Memory B cell (primary cell): ENCODE measurements around the gene PLRG1.

Experiments used
- ATAC-seq: fragments of 150-1000 bp; cut with Tn5 transposase; 2 replicates; pipeline ENCODE4 v1.10.0; 2021; ENCODE audit warnings: low read depth, mild to moderate bottlenecking, moderate library complexity
- DNase-seq, 2 donors: peaks; one replicate each; pipeline ENCODE4 v3.0.0; 2022; ENCODE audit warnings: low spot score in 2 of 2
- H3K27ac Mint-ChIP-seq: one replicate; pipeline ENCODE4 v1.8.0; 2022; ENCODE audit warnings: mild to moderate bottlenecking, moderate library complexity, mixed read lengths
- H3K27me3 Mint-ChIP-seq: one replicate; pipeline ENCODE4 v1.8.0; 2022; ENCODE audit warnings: mixed read lengths
- H3K36me3 Mint-ChIP-seq: one replicate; pipeline ENCODE4 v1.8.0; 2022; ENCODE audit warnings: mild to moderate bottlenecking, mixed read lengths
- H3K4me1 Mint-ChIP-seq: one replicate; pipeline ENCODE4 v1.8.0; 2022; ENCODE audit warnings: mixed read lengths
- H3K4me3 Mint-ChIP-seq: one replicate; pipeline ENCODE4 v1.8.0; 2022; ENCODE audit warnings: mild to moderate bottlenecking, moderate library complexity, mixed read lengths
- H3K9me3 Mint-ChIP-seq: one replicate; pipeline ENCODE4 v1.8.0; 2022; ENCODE audit warnings: mixed read lengths

Gene PLRG1

DNA sequence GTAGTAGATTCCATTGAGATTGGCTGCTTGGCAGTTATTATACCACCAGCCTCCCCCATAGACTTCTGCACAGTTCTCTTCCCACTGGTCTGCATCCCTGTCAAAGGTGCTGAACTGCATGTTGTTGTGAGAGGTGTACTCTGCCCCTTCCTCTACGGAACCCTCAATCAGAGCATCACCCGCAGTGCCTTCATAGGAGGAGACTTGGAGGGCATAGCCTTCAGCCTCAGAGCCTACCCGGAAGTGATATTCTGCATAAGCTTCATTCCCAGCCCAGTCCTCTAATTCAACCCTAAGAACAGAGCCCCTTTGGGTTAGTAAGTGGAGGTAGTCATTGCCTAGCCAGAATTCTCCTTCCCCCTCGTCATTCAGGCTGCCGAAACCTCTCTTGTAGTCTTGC is 34.1 kb upstream of the PLRG1 start:
- no peak for DNase-seq
- H3K4me1 Mint-ChIP-seq = no peaks in the 10 kb centered on the region
- no peak for ATAC-seq
- no peak overlapping the region for H3K27ac Mint-ChIP-seq
- no peaks in the 10 kb centered on the region for H3K36me3 Mint-ChIP-seq
- H3K4me3 Mint-ChIP-seq = no peak overlapping the region
- H3K27me3 Mint-ChIP-seq = peaks cover 5% of the 10 kb centered on the region
- no peaks in the 10 kb centered on the region for H3K9me3 Mint-ChIP-seq

DNA sequence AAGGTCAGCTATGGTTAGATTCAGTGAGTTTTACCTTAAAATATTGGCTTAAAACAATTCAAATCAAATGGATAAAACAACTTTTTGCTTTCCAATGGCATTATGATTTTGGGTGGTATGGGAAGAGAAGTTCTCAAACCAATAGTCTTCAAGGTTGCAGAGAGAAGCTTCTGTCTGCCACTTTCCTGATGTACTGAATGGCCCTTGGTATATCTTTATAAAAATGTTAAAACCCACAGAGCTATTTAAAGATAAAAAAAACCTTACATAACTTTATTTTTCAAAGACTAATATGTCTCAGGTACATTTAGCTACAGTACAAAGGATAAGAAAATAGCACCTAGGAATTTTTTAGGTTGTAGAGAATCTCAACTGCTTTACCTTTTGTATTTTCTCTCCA is 33.5 kb upstream of the PLRG1 start:
- H3K4me3 Mint-ChIP-seq = no peak overlapping the region
- peaks cover 6% of the 10 kb centered on the region for H3K27me3 Mint-ChIP-seq
- H3K27ac Mint-ChIP-seq = no peak overlapping the region
- no peak for ATAC-seq
- DNase-seq = no peak
- H3K36me3 Mint-ChIP-seq = no peaks in the 10 kb centered on the region
- no peaks in the 10 kb centered on the region for H3K9me3 Mint-ChIP-seq
- no peaks in the 10 kb centered on the region for H3K4me1 Mint-ChIP-seq

DNA sequence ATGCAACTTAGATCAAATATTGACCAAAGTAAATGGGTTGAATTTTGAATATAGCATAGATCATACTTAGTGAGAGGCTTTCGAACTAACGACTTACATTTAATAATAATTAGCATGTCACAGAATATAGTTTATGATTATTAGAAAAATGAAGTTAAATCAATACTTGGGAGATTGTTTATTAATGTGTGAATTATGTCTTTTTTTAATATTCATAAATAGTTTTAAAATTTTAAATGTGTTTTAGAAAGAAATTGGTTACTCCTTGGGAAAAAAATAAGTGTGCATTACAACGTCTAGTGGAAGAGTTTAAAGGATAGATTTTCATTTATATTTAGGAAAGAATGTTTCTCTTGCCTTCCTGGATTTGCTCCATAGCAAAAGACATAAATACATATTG is 33.0 kb upstream of the PLRG1 start:
- Mint-ChIP-seq H3K4me1 (no peaks in the 10 kb centered on the region), H3K9me3 (no peaks in the 10 kb centered on the region), H3K4me3 (no peak overlapping the region), H3K36me3 (no peaks in the 10 kb centered on the region), H3K27me3 (peaks cover 6% of the 10 kb centered on the region), H3K27ac (no peak overlapping the region)
- no peak for DNase-seq
- no peak for ATAC-seq

DNA sequence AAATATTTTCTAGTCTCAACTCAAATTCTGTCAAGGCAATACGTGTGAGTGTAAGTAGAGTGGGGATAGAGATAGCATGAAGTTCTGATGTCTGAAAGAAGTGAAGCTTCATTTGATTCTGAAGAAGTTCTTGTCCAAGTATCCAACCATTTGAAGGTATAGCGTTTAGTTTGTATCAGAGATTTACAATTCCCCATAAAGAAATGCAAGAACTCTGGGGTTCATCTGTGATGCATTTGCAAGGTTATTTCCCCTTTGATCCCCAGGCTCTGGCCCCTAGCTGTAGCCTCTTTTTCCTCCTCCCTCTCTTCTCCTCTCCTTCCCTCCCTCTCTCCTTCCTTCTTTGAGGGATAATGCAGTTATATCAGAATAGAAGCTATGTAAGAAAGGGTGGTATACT is 32.5 kb upstream of the PLRG1 start:
- H3K36me3 Mint-ChIP-seq = no peaks in the 10 kb centered on the region
- no peaks in the 10 kb centered on the region for H3K4me1 Mint-ChIP-seq
- no peak for ATAC-seq
- no peak overlapping the region for H3K4me3 Mint-ChIP-seq
- no peak for DNase-seq
- H3K27me3 Mint-ChIP-seq = peaks cover 6% of the 10 kb centered on the region
- no peaks in the 10 kb centered on the region for H3K9me3 Mint-ChIP-seq
- H3K27ac Mint-ChIP-seq = no peak overlapping the region

DNA sequence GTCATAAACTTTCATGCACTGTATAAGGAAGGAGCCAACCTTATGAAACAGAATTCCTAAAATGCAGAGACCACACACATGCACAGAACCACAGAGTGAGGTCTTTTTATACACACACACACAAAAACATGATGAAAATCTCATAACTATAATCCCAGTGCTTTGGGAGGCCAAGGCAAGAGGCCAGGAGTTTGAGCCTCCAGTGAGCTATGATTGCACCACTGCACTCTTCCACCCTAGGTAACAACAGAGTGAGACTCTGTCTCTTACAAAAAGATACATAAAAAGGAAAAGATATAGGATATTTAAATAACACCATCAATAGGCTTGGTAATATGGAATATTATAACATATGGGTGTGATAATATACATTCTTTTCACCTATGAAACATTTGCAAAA is 29.7 kb upstream of the PLRG1 start:
- no peaks in the 10 kb centered on the region for H3K4me1 Mint-ChIP-seq
- peaks cover 3% of the 10 kb centered on the region for H3K27me3 Mint-ChIP-seq
- no peak overlapping the region for H3K27ac Mint-ChIP-seq
- no peaks in the 10 kb centered on the region for H3K36me3 Mint-ChIP-seq
- H3K9me3 Mint-ChIP-seq = no peaks in the 10 kb centered on the region
- no peak overlapping the region for H3K4me3 Mint-ChIP-seq
- DNase-seq (no peak), ATAC-seq (no peak)

DNA sequence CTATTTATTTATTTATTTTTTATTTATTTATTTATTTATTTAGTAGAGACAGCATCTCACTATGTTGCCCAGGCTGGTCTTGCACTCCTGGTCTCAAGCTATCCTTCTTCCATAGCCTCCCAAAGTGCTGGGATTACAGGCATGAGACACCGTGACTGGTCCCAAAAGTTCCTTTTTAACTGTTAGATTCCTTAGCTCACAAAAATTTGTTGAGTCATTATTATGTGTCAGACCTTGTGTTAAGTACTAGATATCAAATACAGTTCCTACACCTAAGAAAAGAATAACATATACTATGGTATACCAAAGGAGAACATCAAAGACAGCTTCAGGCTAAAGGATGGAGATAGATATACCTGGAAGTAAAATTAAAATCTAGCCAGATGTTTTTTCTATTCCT is 28.7 kb upstream of the PLRG1 start:
- Mint-ChIP-seq H3K4me3 (no peak overlapping the region), H3K27me3 (peaks cover 5% of the 10 kb centered on the region), H3K4me1 (no peaks in the 10 kb centered on the region), H3K9me3 (no peaks in the 10 kb centered on the region), H3K36me3 (no peaks in the 10 kb centered on the region), H3K27ac (no peak overlapping the region)
- ATAC-seq (no peak), DNase-seq (no peak)

DNA sequence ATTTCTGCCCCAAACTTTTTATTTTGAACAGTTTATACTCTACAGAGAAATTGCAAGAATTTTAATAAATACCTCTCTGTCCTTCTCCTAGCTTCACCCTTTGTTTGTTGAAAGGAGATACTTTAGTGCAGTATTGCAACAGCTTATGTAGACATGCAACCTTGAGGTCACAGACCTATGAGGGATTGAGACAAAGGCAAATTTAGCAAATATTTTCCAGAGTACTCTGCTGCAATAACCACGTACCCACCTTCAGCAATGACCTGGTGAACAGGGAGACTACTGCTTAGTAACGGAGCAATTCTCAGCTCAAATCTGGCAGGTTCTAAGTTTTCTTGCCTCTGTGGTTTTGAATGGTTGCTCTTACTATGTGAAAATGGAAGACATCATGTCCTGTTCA is 27.1 kb upstream of the PLRG1 start:
- Mint-ChIP-seq H3K27ac (no peak overlapping the region), H3K4me1 (no peaks in the 10 kb centered on the region), H3K9me3 (no peaks in the 10 kb centered on the region), H3K36me3 (no peaks in the 10 kb centered on the region), H3K27me3 (peaks cover 5% of the 10 kb centered on the region), H3K4me3 (no peak overlapping the region)
- DNase-seq = no peak
- no peak for ATAC-seq

DNA sequence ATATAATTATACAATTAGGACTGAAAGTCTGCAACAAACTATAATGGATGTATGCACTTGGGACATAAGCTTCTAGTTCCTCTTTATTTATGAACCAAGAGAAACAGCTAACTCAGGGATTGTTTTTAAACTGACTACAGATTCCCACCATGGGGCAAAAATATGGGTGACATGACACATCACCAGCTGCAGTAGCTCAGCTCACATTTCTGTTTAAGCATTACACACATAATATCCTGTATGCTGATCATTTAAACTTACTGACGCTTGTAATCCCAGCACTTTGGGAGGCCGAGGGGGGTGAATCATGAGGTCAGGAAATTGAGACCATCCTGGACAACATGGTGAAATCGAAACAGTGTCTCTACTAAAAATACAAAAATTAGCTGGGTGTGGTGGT is 24.1 kb upstream of the PLRG1 start:
- no peaks in the 10 kb centered on the region for H3K9me3 Mint-ChIP-seq
- ATAC-seq (no peak), DNase-seq (no peak)
- no peaks in the 10 kb centered on the region for H3K36me3 Mint-ChIP-seq
- peaks cover 11% of the 10 kb centered on the region for H3K27me3 Mint-ChIP-seq
- H3K4me1 Mint-ChIP-seq = no peaks in the 10 kb centered on the region
- no peak overlapping the region for H3K4me3 Mint-ChIP-seq
- no peak overlapping the region for H3K27ac Mint-ChIP-seq

DNA sequence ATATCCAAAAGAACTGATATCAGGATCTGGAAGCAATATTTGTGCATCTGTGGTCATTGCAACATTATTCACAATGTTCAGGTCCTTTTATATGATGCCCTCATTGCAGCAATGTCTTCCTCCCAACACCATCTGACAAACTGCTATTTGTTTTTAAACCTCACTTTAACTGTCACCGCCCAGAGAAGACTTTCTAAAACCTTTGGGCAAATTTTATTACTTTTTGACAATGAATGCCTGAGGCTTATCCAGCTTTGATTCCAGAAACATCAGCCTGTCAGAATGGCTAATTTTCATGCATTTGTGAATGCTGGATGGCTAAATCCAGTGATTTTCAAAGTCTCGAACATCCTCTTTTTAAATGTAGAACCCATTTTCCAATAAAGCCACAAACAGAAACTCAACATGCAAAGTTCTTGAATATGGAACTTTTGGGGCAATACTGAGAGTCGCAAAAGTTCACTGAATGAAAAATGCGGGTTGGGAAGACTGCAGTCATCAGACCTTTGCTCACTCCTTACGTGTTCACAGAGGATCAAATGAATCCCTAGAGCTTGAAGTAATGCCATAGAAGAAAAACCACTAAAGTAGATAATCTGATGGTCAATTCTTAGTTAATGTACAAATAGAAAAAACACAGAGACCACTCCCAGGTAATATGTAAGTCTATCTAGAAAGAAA is 23.1 kb upstream of the PLRG1 start:
- Mint-ChIP-seq H3K36me3 (no peaks in the 10 kb centered on the region), H3K27me3 (peaks cover 9% of the 10 kb centered on the region), H3K27ac (no peak overlapping the region), H3K4me3 (no peak overlapping the region), H3K4me1 (no peaks in the 10 kb centered on the region), H3K9me3 (no peaks in the 10 kb centered on the region)
- DNase-seq (no peak), ATAC-seq (no peak)

DNA sequence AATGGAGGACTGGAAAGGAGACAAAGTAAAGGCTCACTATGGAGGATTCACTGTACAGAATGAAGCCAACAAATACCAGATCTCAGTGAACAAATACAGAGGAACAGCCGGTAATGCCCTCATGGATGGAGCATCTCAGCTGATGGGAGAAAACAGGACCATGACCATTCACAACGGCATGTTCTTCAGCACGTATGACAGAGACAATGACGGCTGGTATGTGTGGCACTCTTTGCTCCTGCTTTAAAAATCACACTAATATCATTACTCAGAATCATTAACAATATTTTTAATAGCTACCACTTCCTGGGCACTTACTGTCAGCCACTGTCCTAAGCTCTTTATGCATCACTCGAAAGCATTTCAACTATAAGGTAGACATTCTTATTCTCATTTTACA is 19.4 kb upstream of the PLRG1 start:
- ATAC-seq (no peak), DNase-seq (no peak)
- peaks cover 6% of the 10 kb centered on the region for H3K27me3 Mint-ChIP-seq
- no peaks in the 10 kb centered on the region for H3K4me1 Mint-ChIP-seq
- H3K36me3 Mint-ChIP-seq = no peaks in the 10 kb centered on the region
- H3K9me3 Mint-ChIP-seq = no peaks in the 10 kb centered on the region
- no peak overlapping the region for H3K27ac Mint-ChIP-seq
- H3K4me3 Mint-ChIP-seq = no peak overlapping the region

DNA sequence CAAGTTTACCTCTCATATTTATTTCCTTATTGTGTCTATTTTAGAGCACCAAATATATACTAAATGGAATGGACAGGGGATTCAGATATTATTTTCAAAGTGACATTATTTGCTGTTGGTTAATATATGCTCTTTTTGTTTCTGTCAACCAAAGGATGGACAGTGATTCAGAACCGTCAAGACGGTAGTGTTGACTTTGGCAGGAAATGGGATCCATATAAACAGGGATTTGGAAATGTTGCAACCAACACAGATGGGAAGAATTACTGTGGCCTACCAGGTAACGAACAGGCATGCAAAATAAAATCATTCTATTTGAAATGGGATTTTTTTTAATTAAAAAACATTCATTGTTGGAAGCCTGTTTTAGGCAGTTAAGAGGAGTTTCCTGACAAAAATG is 18.8 kb upstream of the PLRG1 start:
- no peak for DNase-seq
- Mint-ChIP-seq H3K27ac (no peak overlapping the region), H3K4me1 (no peaks in the 10 kb centered on the region), H3K9me3 (no peaks in the 10 kb centered on the region), H3K4me3 (no peak overlapping the region), H3K36me3 (no peaks in the 10 kb centered on the region), H3K27me3 (peaks cover 6% of the 10 kb centered on the region)
- no peak for ATAC-seq

DNA sequence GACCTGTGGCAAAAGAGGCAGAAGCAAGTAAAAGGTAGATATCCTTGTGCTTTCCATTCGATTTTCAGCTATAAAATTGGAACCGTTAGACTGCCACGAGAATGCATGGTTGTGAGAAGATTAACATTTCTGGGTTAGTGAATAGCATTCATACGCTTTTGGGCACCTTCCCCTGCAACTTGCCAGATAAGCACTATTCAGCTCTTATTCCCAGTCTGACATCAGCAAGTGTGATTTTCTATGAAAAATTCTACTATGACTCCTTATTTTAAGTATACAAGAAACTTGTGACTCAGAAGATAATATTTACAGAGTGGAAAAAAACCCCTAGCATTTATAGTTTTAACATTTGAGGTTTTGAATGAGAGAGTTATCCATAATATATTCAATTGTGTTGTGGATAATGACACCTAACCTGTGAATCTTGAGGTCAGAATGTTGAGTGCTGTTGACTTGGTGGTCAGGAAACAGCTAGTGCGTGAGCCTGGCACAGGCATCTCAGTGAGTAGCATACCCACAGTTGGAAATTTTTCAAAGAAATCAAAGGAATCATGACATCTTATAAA is 16.5 kb upstream of the PLRG1 start:
- no peaks in the 10 kb centered on the region for H3K9me3 Mint-ChIP-seq
- peaks cover 5% of the 10 kb centered on the region for H3K27me3 Mint-ChIP-seq
- no peak overlapping the region for H3K4me3 Mint-ChIP-seq
- DNase-seq = no peak
- no peaks in the 10 kb centered on the region for H3K4me1 Mint-ChIP-seq
- H3K36me3 Mint-ChIP-seq = no peaks in the 10 kb centered on the region
- H3K27ac Mint-ChIP-seq = no peak overlapping the region
- ATAC-seq = no peak

DNA sequence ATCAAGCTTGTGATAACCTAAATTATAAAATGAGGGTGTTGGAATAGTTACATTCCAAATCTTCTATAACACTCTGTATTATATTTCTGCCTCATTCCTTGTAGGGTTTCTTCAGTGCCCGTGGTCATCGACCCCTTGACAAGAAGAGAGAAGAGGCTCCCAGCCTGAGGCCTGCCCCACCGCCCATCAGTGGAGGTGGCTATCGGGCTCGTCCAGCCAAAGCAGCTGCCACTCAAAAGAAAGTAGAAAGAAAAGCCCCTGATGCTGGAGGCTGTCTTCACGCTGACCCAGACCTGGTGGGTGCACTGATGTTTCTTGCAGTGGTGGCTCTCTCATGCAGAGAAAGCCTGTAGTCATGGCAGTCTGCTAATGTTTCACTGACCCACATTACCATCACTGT is 15.5 kb upstream of the PLRG1 start:
- Mint-ChIP-seq H3K4me1 (no peaks in the 10 kb centered on the region), H3K27ac (no peak overlapping the region), H3K9me3 (no peaks in the 10 kb centered on the region), H3K36me3 (no peaks in the 10 kb centered on the region), H3K4me3 (no peak overlapping the region), H3K27me3 (peaks cover 3% of the 10 kb centered on the region)
- no peak for DNase-seq
- ATAC-seq = no peak

DNA sequence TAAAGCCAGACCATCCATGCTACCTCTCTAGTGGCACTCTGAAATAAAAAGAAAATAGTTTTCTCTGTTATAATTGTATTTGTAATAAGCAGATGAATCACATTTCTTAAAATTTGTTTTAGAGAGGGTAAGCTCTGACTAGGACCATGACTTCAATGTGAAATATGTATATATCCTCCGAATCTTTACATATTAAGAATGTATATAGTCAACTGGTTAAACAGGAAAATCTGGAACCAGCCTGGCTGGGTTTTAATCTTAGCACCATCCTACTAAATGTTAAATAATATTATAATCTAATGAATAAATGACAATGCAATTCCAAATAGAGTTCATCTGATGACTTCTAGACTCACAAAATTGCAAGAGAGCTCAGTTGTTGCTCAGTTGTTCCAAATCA is 14.1 kb upstream of the PLRG1 start:
- ATAC-seq (no peak), DNase-seq (no peak)
- peaks cover 3% of the 10 kb centered on the region for H3K4me1 Mint-ChIP-seq
- H3K36me3 Mint-ChIP-seq = no peaks in the 10 kb centered on the region
- H3K9me3 Mint-ChIP-seq = no peaks in the 10 kb centered on the region
- no peak overlapping the region for H3K4me3 Mint-ChIP-seq
- H3K27ac Mint-ChIP-seq = no peak overlapping the region
- no peaks in the 10 kb centered on the region for H3K27me3 Mint-ChIP-seq

DNA sequence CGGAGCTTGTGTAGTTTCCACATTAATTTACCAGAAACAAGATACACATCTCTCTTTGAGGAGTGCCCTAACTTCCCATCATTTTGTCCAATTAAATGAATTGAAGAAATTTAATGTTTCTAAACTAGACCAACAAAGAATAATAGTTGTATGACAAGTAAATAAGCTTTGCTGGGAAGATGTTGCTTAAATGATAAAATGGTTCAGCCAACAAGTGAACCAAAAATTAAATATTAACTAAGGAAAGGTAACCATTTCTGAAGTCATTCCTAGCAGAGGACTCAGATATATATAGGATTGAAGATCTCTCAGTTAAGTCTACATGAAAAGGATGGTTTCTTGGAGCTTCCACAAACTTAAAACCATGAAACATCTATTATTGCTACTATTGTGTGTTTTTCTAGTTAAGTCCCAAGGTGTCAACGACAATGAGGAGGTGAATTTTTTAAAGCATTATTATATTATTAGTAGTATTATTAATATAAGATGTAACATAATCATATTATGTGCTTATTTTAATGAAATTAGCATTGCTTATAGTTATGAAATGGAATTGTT is 12.6 kb upstream of the PLRG1 start, which contains the start of gene FGB:
Gene FGB (plus strand): TSS at position 315 of the 558 bp plus-strand sequence. CDS start 8 bp downstream, at position 323.
- H3K36me3 Mint-ChIP-seq = no peaks in the 10 kb centered on the region
- peaks cover 3% of the 10 kb centered on the region for H3K4me1 Mint-ChIP-seq
- H3K4me3 Mint-ChIP-seq = no peak within 1 kb of the TSS
- ATAC-seq (no peak), DNase-seq (no peak)
- H3K27me3 Mint-ChIP-seq = peaks cover 1% of the 10 kb centered on the region
- no peaks in the 10 kb centered on the region for H3K9me3 Mint-ChIP-seq
- no peak within 1 kb of the TSS for H3K27ac Mint-ChIP-seq
